ENCODE results near the gene INAFM2. TPM values are rescaled to one million over a fixed set of nuclear protein-coding genes. Genes with fewer than 3 reads are reported as not detected.

The INAFM2 gene
- total RNA-seq, 2 donors from 2014 or later, result 10.8 to 11.0 TPM

- Mint-ChIP-seq H3K4me1 (peaks cover 10% of the 10 kb centered on the region), H3K4me3 (peak overlapping the region; percentile 94), H3K36me3 (ENCODE audit: low read depth) (no peaks in the 10 kb centered on the region), H3K27me3 (no peaks in the 10 kb centered on the region), H3K27ac (no peak overlapping the region), H3K9me3 (no peaks in the 10 kb centered on the region)
- ATAC-seq (replicated peaks), result no peak
These were observed 46.0 kb downstream of the INAFM2 start for GRCh38 chr15:40369474-40369869.

- no peak for ATAC-seq (replicated peaks)
- Mint-ChIP-seq H3K36me3 (ENCODE audit: low read depth) (no peaks in the 10 kb centered on the region), H3K27ac (no peak overlapping the region), H3K27me3 (no peaks in the 10 kb centered on the region), H3K4me3 (no peak overlapping the region), H3K4me1 (peaks cover 10% of the 10 kb centered on the region), H3K9me3 (no peaks in the 10 kb centered on the region)
These were observed 46.5 kb downstream of the INAFM2 start for GRCh38 chr15:40369971-40370370.

GRCh38 chr15:40372981-40373380 is 49.5 kb downstream of the INAFM2 start:
- Mint-ChIP-seq H3K9me3 (no peaks in the 10 kb centered on the region), H3K36me3 (ENCODE audit: low read depth) (no peaks in the 10 kb centered on the region), H3K4me1 (no peaks in the 10 kb centered on the region), H3K27me3 (no peaks in the 10 kb centered on the region), H3K4me3 (no peak overlapping the region), H3K27ac (no peak overlapping the region)
- no peak for ATAC-seq (replicated peaks)

Other genes with a start within 250 kb of the INAFM2 start
- gene BMF, start 214.8 kb upstream of the INAFM2 start, total RNA-seq, result 10 to 100 TPM in 1 of 2 donors, 1 to 10 TPM in 1; 3.2 to 19.3 TPM
- gene BUB1B, start 162.6 kb upstream of the INAFM2 start, total RNA-seq, result 10 to 100 TPM; 85.7 to 99.5 TPM
- gene PAK6, start 84.6 kb upstream of the INAFM2 start, total RNA-seq, result 1 to 10 TPM in 1 of 2 donors, under 1 TPM in 1; 0.42 to 1.4 TPM
- gene ANKRD63, start 40.6 kb upstream of the INAFM2 start, total RNA-seq, result not detected
- 100 to 1,000 TPM; 111 to 116 TPM for gene PLCB2, start 15.8 kb upstream of the INAFM2 start, total RNA-seq
- 1 to 10 TPM in 1 of 2 donors, under 1 TPM in 1; 0.78 to 2.7 TPM for gene CCDC9B, start 17.2 kb downstream of the INAFM2 start, total RNA-seq
- gene PHGR1, start 27.3 kb downstream of the INAFM2 start, total RNA-seq, result not detected
- gene DISP2, start 34.5 kb downstream of the INAFM2 start, total RNA-seq, result 1 to 10 TPM in 1 of 2 donors, under 1 TPM in 1; 0.11 to 1.6 TPM
- gene KNSTRN, start 59.0 kb downstream of the INAFM2 start, total RNA-seq, result 10 to 100 TPM; 48.5 to 65.9 TPM
- gene IVD, start 82.1 kb downstream of the INAFM2 start, total RNA-seq, result 10 to 100 TPM; 48.8 to 57.9 TPM
- gene BAHD1, start 117.3 kb downstream of the INAFM2 start, total RNA-seq, result 10 to 100 TPM; 16.6 to 20.3 TPM
- 10 to 100 TPM in 1 of 2 donors, 1 to 10 TPM in 1; 6.0 to 12.1 TPM for gene CHST14, start 147.3 kb downstream of the INAFM2 start, total RNA-seq
- 10 to 100 TPM; 34.9 to 41.3 TPM for gene CCDC32, start 241.3 kb downstream of the INAFM2 start, total RNA-seq
- gene RPUSD2, start 245.6 kb downstream of the INAFM2 start, total RNA-seq, result 10 to 100 TPM in 1 of 2 donors, 1 to 10 TPM in 1; 8.5 to 14.2 TPM